GM04503 (cell line): Measurements from ENCODE around the gene UVRAG.
"Not testable (repeated sequence)": the region's sequence is repeated elsewhere in the genome, so short reads cannot be mapped to it uniquely, and the experiment has no call there.

Experiments used
- DNase-seq: peaks from one replicate; pipeline ENCODE4 v3.0.0-alpha.2; 2012; ENCODE audit warnings: low read depth

UVRAG gene

DNA sequence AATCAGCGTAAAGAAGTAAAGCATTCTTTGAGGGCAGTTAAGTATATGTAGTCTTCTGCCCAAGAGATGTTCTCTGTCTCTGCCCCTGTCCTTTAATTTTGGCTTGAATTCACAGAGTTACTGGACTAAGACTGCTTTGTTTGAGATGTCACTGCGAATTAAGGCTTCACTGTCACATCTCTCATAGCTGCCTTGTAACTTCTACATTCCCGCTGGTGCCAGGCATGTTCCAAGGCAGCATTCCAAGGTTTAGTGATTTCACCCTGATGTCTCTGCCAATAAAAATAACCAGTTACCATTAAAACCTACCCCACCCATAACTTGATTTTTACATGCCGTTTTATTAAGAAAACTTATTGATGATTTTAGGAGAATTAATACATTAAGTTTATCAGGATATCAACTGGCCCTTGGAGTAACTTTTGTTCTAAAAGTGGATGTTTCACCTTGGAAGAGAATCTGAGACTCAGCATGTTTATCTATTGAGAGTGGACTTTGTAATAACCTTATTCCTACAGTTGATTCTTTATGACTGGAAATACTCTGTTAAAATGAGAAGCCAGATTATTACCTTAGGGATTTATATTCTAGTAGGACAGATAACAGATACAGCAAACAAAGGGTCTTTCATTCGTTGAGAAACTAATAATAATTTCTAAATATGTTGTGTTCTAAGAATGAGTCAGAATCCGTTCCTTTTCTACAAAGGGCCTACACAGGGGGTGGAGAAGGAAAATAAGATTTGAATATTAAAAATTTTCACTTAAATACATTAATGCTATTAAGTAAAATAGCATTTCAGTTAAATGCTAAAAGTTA lies 110.2 kb downstream of the UVRAG start:
- DNase-seq: no peak

DNA sequence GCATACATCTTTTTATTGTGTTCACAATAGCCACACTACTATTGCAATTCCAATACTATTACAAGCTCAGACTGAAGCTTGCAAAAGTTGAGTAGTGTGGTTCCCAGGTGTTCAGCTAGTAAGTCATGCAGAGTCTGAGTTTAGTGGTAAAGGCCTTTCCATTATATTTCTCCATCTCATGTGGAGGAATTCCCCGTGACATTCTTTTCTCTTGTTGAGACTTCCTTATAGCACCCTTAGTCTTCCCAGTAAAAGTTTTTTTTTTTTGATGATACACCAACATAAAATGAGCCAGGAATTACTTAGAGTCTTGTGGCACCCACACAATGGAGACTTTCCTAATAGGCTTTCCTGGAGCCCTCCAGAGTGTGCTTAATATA lies 110.8 kb downstream of the UVRAG start:
- DNase-seq: no peak

DNA sequence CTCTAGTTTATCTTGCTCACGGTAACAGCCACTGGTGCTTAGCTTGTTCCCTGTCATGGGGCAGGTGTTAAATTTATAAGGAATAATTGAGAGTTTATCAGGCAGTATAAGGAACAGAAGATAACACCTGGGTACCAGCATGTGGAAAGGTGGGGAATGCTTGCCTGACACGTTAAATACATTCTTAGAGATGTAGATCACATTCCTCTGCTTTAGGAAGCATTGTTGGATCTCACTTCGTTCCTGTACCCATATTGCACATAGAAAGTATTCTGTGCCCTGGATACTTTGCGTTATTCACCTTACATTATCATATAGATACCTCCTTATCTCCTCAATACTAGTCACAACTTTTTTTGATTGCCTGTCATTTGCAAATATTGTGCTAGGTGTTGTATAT lies 114.7 kb downstream of the UVRAG start:
- no peak for DNase-seq

GRCh38 chr11:75930534-75930933 lies 115.5 kb downstream of the UVRAG start:
- no peak for DNase-seq

DNA sequence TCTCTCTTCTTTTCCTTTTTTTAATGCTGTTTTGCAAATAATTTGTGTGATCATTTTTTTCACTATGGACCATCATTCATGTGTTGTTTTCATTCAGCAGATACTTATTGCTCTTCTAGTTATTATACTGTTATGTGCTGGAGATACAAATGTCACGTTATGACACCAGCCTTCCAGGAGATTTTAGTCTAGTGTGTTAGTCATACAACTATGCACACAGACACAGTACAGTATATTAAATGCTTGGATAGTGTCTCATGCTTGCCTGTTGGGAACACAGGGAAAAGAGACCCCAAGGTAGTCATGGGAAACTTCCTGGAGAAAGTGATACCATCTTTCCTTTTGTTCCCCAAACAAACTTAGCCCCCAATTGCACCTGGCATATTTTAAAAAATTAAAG lies 116.1 kb downstream of the UVRAG start:
- DNase-seq: no peak

DNA sequence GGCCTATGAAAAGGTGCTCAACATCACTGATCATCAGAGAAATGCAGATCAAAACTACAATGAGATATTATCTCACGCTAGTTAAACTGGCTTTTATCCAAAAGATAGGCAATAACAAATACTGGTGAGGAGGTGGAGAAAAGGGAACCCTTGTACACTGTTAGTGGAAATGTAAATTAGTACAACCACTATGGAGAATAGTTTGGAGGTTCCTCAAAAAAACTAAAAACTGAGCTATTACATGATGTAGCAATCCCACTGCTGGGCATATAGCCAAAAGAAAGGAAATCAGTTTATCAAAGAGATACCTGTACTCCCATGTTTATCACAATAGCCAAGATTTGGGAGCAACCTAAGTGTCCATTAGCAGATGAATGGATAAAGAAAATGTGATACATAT lies 118.7 kb downstream of the UVRAG start:
- not testable (repeated sequence) for DNase-seq

DNA sequence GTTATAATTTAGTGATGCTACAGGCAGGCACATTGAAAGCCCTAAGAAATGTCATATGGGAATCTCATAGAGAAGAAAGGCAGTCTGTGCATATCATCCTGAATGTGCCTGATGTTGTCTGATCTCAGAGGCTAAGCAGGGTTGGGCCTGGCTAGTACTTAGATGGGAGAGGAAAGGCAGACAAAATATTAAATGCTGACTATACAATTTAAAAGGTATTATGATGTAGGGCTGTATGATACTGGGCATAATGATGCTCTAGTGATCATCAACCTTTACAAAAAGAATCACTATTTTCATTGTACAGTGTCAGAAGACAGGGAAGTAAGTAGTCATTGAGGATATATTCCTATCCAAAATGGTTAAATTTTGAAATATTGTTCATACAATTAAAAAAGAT lies 119.8 kb downstream of the UVRAG start:
- no peak for DNase-seq

DNA sequence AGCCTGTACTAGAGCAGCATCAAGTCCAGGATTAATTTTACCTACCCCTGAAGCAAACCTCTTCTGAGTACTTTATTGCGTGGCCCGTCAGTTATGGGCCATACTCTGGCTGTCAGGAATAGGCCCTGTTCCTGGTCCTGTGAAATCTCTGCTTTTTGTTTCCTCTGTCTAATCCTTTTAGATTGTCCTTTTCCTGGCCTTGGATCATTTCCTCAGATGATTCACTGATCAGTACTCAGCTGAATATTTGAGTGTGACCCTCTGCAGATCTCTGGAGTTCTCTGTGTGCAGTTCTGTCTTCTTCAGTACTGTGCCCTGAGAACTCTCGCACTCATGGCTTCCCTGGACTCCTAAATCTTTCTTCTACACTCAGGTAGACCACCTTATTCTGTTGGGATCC lies 123.5 kb downstream of the UVRAG start:
- DNase-seq: no peak

DNA sequence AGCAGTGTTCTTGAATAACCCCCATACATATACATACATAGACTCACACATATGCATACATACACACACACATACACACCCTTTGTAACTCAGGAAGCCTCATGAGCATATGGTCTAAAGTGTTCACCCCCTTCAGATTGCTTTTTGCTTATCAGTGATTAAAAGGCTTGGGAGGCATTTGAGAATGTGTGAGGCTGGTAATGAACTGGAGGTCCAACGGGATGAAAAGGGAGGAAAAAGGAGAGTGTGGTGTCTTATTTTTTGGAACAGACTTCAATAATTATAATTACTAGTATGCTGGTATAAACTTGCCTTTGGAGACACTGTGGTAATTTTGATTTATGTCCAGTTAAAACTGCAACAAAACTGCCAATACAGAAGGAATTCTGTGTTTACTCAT lies 124.5 kb downstream of the UVRAG start:
- DNase-seq: no peak

DNA sequence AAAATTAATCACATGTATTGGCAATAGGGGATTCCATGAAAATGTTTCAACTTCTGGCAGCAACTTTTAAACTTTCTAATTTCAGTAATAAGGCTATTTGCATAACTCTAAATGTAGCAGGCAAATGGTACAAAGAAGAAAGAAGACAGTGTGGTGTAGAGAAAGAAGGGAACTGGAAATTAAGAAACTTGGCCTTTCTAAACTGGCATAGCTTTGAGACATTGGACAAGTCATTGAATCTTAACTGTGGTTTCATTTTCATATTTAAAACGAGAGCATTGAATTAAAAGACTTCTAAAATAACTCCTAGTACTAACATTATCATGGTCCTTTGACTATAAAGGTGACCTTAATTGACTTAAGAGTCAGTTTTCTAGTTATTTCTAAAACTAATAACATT lies 125.0 kb downstream of the UVRAG start:
- DNase-seq: no peak

GRCh38 chr11:75940911-75941310 lies 125.9 kb downstream of the UVRAG start:
- DNase-seq: no peak

- DNase-seq: no peak
Observed at GRCh38 chr11:75944515-75944914, 129.5 kb downstream of the UVRAG start.

GRCh38 chr11:75945446-75945845 lies 130.4 kb downstream of the UVRAG start:
- DNase-seq: no peak

DNA sequence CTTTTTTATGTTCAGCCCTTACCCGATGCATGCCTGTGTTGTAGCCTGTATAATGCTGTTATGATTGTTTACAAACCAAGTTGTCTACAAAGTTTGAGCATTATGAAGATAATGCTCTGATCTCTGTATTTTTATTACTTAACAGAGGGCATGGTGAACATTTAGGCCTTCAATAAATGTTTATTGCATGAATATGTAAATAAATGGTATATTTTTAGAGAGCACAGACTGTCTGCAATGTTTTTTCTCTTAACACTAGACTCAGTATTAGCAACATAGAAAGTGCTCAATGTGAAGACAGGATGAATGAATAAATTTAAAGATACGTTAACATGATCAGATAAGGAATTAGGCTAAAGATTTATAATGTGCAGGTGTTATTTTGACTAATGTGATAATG lies 130.9 kb downstream of the UVRAG start:
- DNase-seq: no peak

GRCh38 chr11:75946531-75947530 lies 131.8 kb downstream of the UVRAG start:
- no peak for DNase-seq

DNA sequence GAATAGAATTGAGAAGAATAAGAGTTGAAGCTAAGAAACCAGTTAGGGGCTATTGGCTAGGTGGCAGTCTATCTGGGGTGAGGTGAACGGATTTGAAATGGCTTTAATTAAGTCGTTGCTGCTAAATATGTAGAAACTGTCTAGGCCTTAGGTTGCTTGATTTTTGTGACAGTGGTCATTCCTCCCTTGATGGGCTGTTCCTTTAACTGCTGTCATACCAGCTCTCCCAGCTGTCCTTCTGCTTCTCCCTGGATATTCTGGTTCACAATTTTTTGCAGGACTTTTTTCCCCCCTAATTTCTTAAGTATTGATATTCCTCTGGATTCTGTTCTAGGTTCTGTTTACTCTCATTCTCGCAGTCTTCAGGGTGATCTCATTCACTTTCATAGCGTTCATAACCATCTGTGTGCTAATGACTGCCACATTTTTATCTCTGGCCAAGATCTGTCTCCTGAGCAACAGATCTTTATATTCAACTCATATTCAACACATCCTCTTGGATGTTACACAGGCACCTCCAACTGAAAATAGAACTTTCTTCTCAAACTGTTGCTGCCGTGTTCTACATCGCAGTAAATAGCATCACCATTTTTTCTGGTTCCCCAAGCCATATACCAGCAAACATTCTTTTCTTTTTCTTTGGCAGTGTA lies 134.1 kb downstream of the UVRAG start:
- peak; percentile 37 for DNase-seq

DNA sequence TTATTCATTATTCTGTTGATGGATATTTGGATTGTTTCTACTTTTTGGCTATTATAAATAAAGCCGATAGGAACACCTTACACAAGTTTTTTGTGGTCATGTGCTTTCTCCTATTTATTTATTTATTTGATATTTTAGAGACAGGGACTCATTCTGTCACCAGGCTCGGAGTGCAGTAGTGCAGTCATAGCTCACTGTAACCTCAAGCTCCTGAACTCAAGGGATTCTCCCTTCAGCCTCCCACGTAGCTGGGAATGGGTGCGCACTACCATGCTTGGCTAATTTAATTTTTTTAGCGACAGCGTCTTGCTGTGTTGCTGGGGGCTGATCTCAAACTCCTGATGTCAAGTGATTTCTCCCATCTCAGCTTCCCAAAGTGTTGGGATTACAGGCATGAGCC lies 135.1 kb downstream of the UVRAG start:
- no peak for DNase-seq

- no peak for DNase-seq
Observed at GRCh38 chr11:75954039-75954438, 139.0 kb downstream of the UVRAG start.

GRCh38 chr11:75955443-75955842 lies 140.4 kb downstream of the UVRAG start:
- no peak for DNase-seq

GRCh38 chr11:75959540-75959939 lies 144.5 kb downstream of the UVRAG start:
- DNase-seq: no peak

DNA sequence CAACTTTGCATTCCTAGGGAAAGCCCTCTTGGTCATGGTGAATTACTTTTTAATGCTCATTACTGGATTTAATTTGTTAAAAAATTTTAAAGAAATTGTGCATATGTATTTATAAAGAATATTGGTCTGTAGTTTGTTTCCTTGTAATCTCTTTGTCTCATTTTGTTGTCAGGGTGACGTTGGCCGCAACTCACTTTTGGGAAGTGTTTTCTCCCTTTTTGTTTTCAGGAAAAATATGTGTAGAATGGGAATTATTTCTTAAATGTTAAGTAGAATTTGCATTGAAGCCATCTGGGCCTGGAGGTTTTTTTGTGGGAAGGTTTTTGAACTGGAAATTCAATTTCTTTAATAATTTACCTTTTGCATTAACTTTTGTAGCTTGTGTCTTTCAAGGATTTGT lies 149.1 kb downstream of the UVRAG start:
- DNase-seq: no peak

- peak; percentile 77 for DNase-seq
Observed at GRCh38 chr11:75966537-75967287, 151.7 kb downstream of the UVRAG start.
